ENCODE results near the gene BRICD5. TPM values are rescaled to one million over a fixed set of nuclear protein-coding genes. Genes with fewer than 3 reads are reported as not detected.

Gene BRICD5
- total RNA-seq, 1 donor from 2014 or later: 30.2 TPM

- peaks cover 7% of the 10 kb centered on the region for H3K27me3 Mint-ChIP-seq (ENCODE audit: unreplicated experiment)
These were observed 23.5 kb upstream of the BRICD5 start for GRCh38 chr16:2233872-2234812.

GRCh38 chr16:2233046-2233775, 22.5 kb upstream of the BRICD5 start:
- no peaks in the 10 kb centered on the region for H3K4me1 Mint-ChIP-seq (ENCODE audit: low read depth, unreplicated experiment)
- TF ChIP-seq CTCF (IDR thresholded peaks at IDR 0.05; ENCODE audit: partially characterized antibody, unreplicated experiment): no peak
- DNase-seq: no peak
- no peak overlapping the region for H3K4me3 Mint-ChIP-seq (ENCODE audit: unreplicated experiment)
- H3K27ac Mint-ChIP-seq (ENCODE audit: unreplicated experiment): no peak overlapping the region
- H3K27me3 Mint-ChIP-seq (ENCODE audit: unreplicated experiment): peaks cover 7% of the 10 kb centered on the region
- no peaks in the 10 kb centered on the region for H3K36me3 Mint-ChIP-seq (ENCODE audit: unreplicated experiment)
- peaks cover 6% of the 10 kb centered on the region for H3K9me3 Mint-ChIP-seq (ENCODE audit: unreplicated experiment)

More at GRCh38 chr16:2233872-2234812, 23.5 kb upstream of the BRICD5 start:
- Mint-ChIP-seq H3K36me3 (ENCODE audit: unreplicated experiment) (no peaks in the 10 kb centered on the region), H3K9me3 (ENCODE audit: unreplicated experiment) (peaks cover 5% of the 10 kb centered on the region), H3K4me3 (ENCODE audit: unreplicated experiment) (no peak overlapping the region), H3K4me1 (ENCODE audit: low read depth, unreplicated experiment) (no peaks in the 10 kb centered on the region), H3K27ac (ENCODE audit: unreplicated experiment) (no peak overlapping the region)
- no peak for DNase-seq
- TF ChIP-seq CTCF (IDR thresholded peaks at IDR 0.05; ENCODE audit: partially characterized antibody, unreplicated experiment): no peak

- no peak overlapping the region for H3K27ac Mint-ChIP-seq (ENCODE audit: unreplicated experiment)
- TF ChIP-seq CTCF (IDR thresholded peaks at IDR 0.05; ENCODE audit: partially characterized antibody, unreplicated experiment): no peak
- H3K4me3 Mint-ChIP-seq (ENCODE audit: unreplicated experiment): no peak overlapping the region
- peaks cover 6% of the 10 kb centered on the region for H3K9me3 Mint-ChIP-seq (ENCODE audit: unreplicated experiment)
- H3K36me3 Mint-ChIP-seq (ENCODE audit: unreplicated experiment): no peaks in the 10 kb centered on the region
- DNase-seq: no peak
- H3K4me1 Mint-ChIP-seq (ENCODE audit: low read depth, unreplicated experiment): peaks cover 3% of the 10 kb centered on the region
- peaks cover 7% of the 10 kb centered on the region for H3K27me3 Mint-ChIP-seq (ENCODE audit: unreplicated experiment)
These were observed 21.7 kb upstream of the BRICD5 start for GRCh38 chr16:2232094-2232990.

GRCh38 chr16:2231016-2231931, 20.6 kb upstream of the BRICD5 start:
- no peaks in the 10 kb centered on the region for H3K36me3 Mint-ChIP-seq (ENCODE audit: unreplicated experiment)
- H3K9me3 Mint-ChIP-seq (ENCODE audit: unreplicated experiment): peaks cover 6% of the 10 kb centered on the region
- peaks cover 7% of the 10 kb centered on the region for H3K27me3 Mint-ChIP-seq (ENCODE audit: unreplicated experiment)
- no peak overlapping the region for H3K27ac Mint-ChIP-seq (ENCODE audit: unreplicated experiment)
- DNase-seq: no peak
- TF ChIP-seq CTCF (IDR thresholded peaks at IDR 0.05; ENCODE audit: partially characterized antibody, unreplicated experiment): no peak
- no peak overlapping the region for H3K4me3 Mint-ChIP-seq (ENCODE audit: unreplicated experiment)
- peaks cover 3% of the 10 kb centered on the region for H3K4me1 Mint-ChIP-seq (ENCODE audit: low read depth, unreplicated experiment)

All from glutamatergic neuron (in vitro differentiated cells).